ENCODE data around the gene AKT3.

AKT3 gene

DNA sequence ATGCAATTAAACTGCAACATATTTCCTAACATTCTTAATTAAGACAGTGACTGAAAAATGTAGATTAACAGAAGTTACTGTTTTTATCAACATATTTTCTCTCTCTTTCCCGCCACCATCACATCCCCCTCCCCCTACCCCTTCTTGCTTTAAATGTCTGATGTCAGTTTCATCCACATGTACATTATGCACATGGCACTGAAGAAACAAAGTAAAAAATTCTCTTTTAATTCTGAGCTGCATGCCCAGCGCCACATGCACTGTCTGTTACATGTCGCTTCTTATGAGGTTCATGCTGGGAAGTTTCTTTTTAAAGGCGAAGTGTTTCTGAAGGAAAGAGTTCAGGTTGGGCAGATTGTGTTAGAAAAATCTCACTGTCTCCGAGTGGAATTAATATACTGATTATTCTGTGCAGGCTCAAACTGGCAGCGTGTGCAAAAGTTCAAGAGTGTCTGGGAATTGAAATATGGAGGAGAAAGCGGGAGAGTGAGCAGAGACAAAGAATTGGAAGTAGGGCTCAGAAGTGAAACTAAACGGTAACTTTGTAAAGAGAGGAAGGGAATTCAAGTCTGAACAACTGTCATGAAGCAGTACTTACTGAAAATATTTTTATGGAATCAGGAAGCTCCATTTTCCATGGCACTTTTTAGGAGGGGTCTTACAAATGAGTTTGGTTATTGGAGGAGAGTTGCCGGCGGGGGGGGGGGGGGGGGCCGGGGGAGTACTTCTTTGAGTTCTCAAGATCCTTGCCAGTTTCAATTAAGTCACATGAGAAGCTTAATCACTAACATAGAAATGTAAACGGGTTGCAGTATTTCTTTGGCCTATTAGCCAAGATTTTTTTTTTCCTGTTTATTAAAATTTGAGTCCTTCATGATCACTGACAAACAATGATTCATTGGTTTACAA, 376.6 kb downstream of the AKT3 start:
- Histone ChIP-seq H3K9ac (ENCODE audit: low read depth, low read length, poor library complexity) (no peak overlapping the region), H4K91ac (ENCODE audit: low read depth, low read length, poor library complexity) (no peak overlapping the region), H4K8ac (ENCODE audit: low read depth, low read length) (no peak overlapping the region), H3K4me2 (ENCODE audit: insufficient read depth, low read length, poor library complexity, severe bottlenecking) (no peak overlapping the region), H2BK12ac (ENCODE audit: low read length) (no peak overlapping the region), H2AK5ac (ENCODE audit: low read depth, low read length) (no peak overlapping the region), H3K23ac (ENCODE audit: low read depth, low read length, poor library complexity) (no peak overlapping the region), H3K18ac (ENCODE audit: low read length) (no peak overlapping the region), H3K4me3 (ENCODE audit: low read length in 2 of 2) (no peak overlapping the region), H3K9me3 (replicated peaks in 1 of 2; ENCODE audit: control insufficient read depth in 2 of 2, insufficient read depth in 1 of 2, low read depth in 1 of 2, low read length in 2 of 2) (peaks cover 0 to 8% of the 10 kb centered on the region in 2 donors), H3K27ac (replicated peaks; ENCODE audit: low read length) (no peak overlapping the region), H3K4me1 (ENCODE audit: control insufficient read depth in 2 of 2, insufficient read depth in 1 of 2, low read depth in 1 of 2, low read length in 2 of 2) (peaks cover 48 to 53% of the 10 kb centered on the region in 2 donors), H2BK120ac (ENCODE audit: low read depth, low read length) (no peak overlapping the region), H3K4ac (ENCODE audit: low read length) (no peak overlapping the region), H3K14ac (ENCODE audit: low read length) (no peak overlapping the region), H2AFZ (ENCODE audit: low read length) (peak overlapping the region; percentile 66), H2BK15ac (ENCODE audit: low read length) (no peak overlapping the region), H3K27me3 (ENCODE audit: control insufficient read depth in 3 of 3, insufficient read depth in 3 of 3, low read depth in 1 of 3, low read length in 3 of 3) (no peaks in the 10 kb centered on the region), H3K79me1 (ENCODE audit: low read depth, low read length) (no peaks in the 10 kb centered on the region), H3K36me3 (replicated peaks in 1 of 2; ENCODE audit: control insufficient read depth in 2 of 2, insufficient read depth in 2 of 2, low read length in 2 of 2) (no peaks in the 10 kb centered on the region), H2BK5ac (ENCODE audit: low read length) (no peak overlapping the region)
- DNase-seq (ENCODE audit: low spot score), result no peak
- WGBS, 2 donors (ENCODE audit: extremely low coverage in 2 of 2, insufficient read length in 2 of 2, insufficient replicate concordance in 1 of 2), result 100% methylated on average over 1 of the region's 12 CpGs; no CpG with 5 or more reads in 1 of the 2 donors

DNA sequence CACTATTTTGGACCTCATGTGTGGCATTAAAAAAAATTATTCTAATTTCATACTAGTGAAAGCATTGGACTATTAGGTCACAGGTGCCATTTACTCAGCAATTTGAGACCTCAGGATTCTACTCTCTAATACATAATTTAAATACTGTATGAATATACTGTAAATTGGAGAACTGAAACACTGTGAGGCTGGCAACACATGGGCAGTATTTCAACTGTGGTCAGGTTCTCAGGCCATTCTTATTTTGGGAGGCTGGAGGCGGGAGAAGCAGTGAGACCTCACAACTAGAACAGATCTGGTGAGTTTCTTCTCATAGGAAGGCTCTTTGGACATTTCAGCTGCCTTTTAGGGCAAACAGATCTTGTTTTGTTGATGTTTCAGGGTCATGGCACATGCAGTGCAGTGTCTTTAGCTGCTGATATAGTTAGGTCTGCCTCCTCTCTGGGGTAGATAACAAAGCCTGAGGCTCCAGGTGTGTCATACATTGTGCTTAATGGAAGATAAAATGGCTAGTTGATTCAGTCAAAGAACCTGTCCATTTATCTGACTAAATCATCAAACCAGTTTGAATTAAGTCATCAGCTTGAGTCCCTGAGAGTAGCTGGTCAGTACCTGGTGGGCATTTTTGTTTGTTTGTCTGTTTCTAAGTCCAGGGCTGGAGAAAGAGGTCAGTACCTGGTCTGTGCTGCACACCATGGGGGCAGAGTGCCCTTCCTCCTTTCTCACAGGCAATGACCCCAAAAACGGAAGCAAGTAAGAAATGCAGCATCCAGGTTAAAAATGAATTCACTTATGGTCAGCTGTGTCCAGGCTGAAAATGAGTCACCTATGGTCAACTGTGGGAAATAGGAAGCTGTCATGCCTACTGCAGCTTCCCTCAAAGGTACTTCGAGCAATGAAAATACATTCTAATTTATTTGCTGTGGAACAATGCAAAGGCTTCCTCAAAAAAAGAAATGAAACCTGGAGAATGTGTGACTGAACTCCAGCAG, 378.0 kb downstream of the AKT3 start:
- Histone ChIP-seq H2AK5ac (ENCODE audit: low read depth, low read length) (no peak overlapping the region), H3K9me3 (replicated peaks in 1 of 2; ENCODE audit: control insufficient read depth in 2 of 2, insufficient read depth in 1 of 2, low read depth in 1 of 2, low read length in 2 of 2) (peaks cover 0 to 5% of the 10 kb centered on the region in 2 donors), H2BK12ac (ENCODE audit: low read length) (no peak overlapping the region), H3K4me1 (ENCODE audit: control insufficient read depth in 2 of 2, insufficient read depth in 1 of 2, low read depth in 1 of 2, low read length in 2 of 2) (peaks cover 47 to 53% of the 10 kb centered on the region in 2 donors), H3K4me2 (ENCODE audit: insufficient read depth, low read length, poor library complexity, severe bottlenecking) (no peak overlapping the region), H4K91ac (ENCODE audit: low read depth, low read length, poor library complexity) (no peak overlapping the region), H3K18ac (ENCODE audit: low read length) (no peak overlapping the region), H2AFZ (ENCODE audit: low read length) (no peak overlapping the region), H3K14ac (ENCODE audit: low read length) (no peak overlapping the region), H3K36me3 (replicated peaks in 1 of 2; ENCODE audit: control insufficient read depth in 2 of 2, insufficient read depth in 2 of 2, low read length in 2 of 2) (no peaks in the 10 kb centered on the region), H3K79me1 (ENCODE audit: low read depth, low read length) (no peaks in the 10 kb centered on the region), H3K27ac (replicated peaks; ENCODE audit: low read length) (peak overlapping the region; percentile 4), H2BK5ac (ENCODE audit: low read length) (no peak overlapping the region), H3K27me3 (ENCODE audit: control insufficient read depth in 3 of 3, insufficient read depth in 3 of 3, low read depth in 1 of 3, low read length in 3 of 3) (no peaks in the 10 kb centered on the region), H3K23ac (ENCODE audit: low read depth, low read length, poor library complexity) (no peak overlapping the region), H3K4me3 (ENCODE audit: low read length in 2 of 2) (no peak overlapping the region), H4K8ac (ENCODE audit: low read depth, low read length) (no peak overlapping the region), H2BK120ac (ENCODE audit: low read depth, low read length) (no peak overlapping the region), H2BK15ac (ENCODE audit: low read length) (no peak overlapping the region), H3K9ac (ENCODE audit: low read depth, low read length, poor library complexity) (no peak overlapping the region), H3K4ac (ENCODE audit: low read length) (no peak overlapping the region)
- DNase-seq (ENCODE audit: low spot score), result no peak
- WGBS, 2 donors (ENCODE audit: extremely low coverage in 2 of 2, insufficient read length in 2 of 2, insufficient replicate concordance in 1 of 2), result no CpG with 5 or more reads among the region's 3 CpGs

- no peak overlapping the region for H2BK15ac ChIP-seq (ENCODE audit: low read length)
- H3K4me1 ChIP-seq (ENCODE audit: control insufficient read depth in 2 of 2, insufficient read depth in 1 of 2, low read depth in 1 of 2, low read length in 2 of 2), result peaks cover 43 to 51% of the 10 kb centered on the region in 2 donors
- H3K4me2 ChIP-seq (ENCODE audit: insufficient read depth, low read length, poor library complexity, severe bottlenecking), result no peak overlapping the region
- WGBS, 2 donors (ENCODE audit: extremely low coverage in 2 of 2, insufficient read length in 2 of 2, insufficient replicate concordance in 1 of 2), result no CpG with 5 or more reads among the region's 17 CpGs
- no peaks in the 10 kb centered on the region for H3K79me1 ChIP-seq (ENCODE audit: low read depth, low read length)
- H3K23ac ChIP-seq (ENCODE audit: low read depth, low read length, poor library complexity), result no peak overlapping the region
- H4K91ac ChIP-seq (ENCODE audit: low read depth, low read length, poor library complexity), result no peak overlapping the region
- DNase-seq (ENCODE audit: low spot score), result no peak
- H2BK120ac ChIP-seq (ENCODE audit: low read depth, low read length), result no peak overlapping the region
- no peak overlapping the region for H2AK5ac ChIP-seq (ENCODE audit: low read depth, low read length)
- no peaks in the 10 kb centered on the region for H3K36me3 ChIP-seq (replicated peaks in 1 of 2; ENCODE audit: control insufficient read depth in 2 of 2, insufficient read depth in 2 of 2, low read length in 2 of 2)
- H3K27me3 ChIP-seq (ENCODE audit: control insufficient read depth in 3 of 3, insufficient read depth in 3 of 3, low read depth in 1 of 3, low read length in 3 of 3), result no peaks in the 10 kb centered on the region
- no peak overlapping the region for H3K4ac ChIP-seq (ENCODE audit: low read length)
- no peak overlapping the region for H2BK5ac ChIP-seq (ENCODE audit: low read length)
- no peak overlapping the region for H3K14ac ChIP-seq (ENCODE audit: low read length)
- H3K4me3 ChIP-seq (ENCODE audit: low read length in 2 of 2), result no peak overlapping the region
- H3K27ac ChIP-seq (replicated peaks; ENCODE audit: low read length), result peak overlapping the region; percentile 80
- peak overlapping the region; percentile 20 for H3K18ac ChIP-seq (ENCODE audit: low read length)
- no peak overlapping the region for H3K9ac ChIP-seq (ENCODE audit: low read depth, low read length, poor library complexity)
- H4K8ac ChIP-seq (ENCODE audit: low read depth, low read length), result no peak overlapping the region
- H3K9me3 ChIP-seq (replicated peaks in 1 of 2; ENCODE audit: control insufficient read depth in 2 of 2, insufficient read depth in 1 of 2, low read depth in 1 of 2, low read length in 2 of 2), result no peaks in the 10 kb centered on the region
- H2BK12ac ChIP-seq (ENCODE audit: low read length), result no peak overlapping the region
- H2AFZ ChIP-seq (ENCODE audit: low read length), result peak overlapping the region; percentile 66
Observed at GRCh38 chr1:243471026-243471685, 378.9 kb downstream of the AKT3 start.

All from neuronal stem cell (in vitro differentiated cells).